ENCODE data around the gene PPP2R2C. TPM values are rescaled to one million over a fixed set of nuclear protein-coding genes. Genes with fewer than 3 reads are reported as not detected.

The PPP2R2C gene
- polyA plus RNA-seq, 3 donors, result 0.36 to 0.51 (median 0.41) TPM

GRCh38 chr4:6469898-6470501, 2.4 kb downstream of the PPP2R2C start:
- no peak for DNase-seq

- DNase-seq, result no peak
Measured at GRCh38 chr4:6469144-6469543, 3.3 kb downstream of the PPP2R2C start.

- DNase-seq, result no peak
Measured at GRCh38 chr4:6468376-6468775, 4.0 kb downstream of the PPP2R2C start.

- no peak for DNase-seq
Measured at GRCh38 chr4:6467600-6467999, 4.8 kb downstream of the PPP2R2C start.

- DNase-seq, result no peak
Measured at GRCh38 chr4:6466756-6467381, 5.5 kb downstream of the PPP2R2C start.

- DNase-seq, result no peak
Measured at GRCh38 chr4:6465955-6466354, 6.5 kb downstream of the PPP2R2C start.

GRCh38 chr4:6464842-6465588, 7.4 kb downstream of the PPP2R2C start:
- no peak for DNase-seq

- no peak for DNase-seq
Measured at GRCh38 chr4:6463311-6464289, 8.8 kb downstream of the PPP2R2C start.

- no peak for DNase-seq
Measured at GRCh38 chr4:6461301-6462165, 10.9 kb downstream of the PPP2R2C start.

- no peak for DNase-seq
Measured at GRCh38 chr4:6460876-6461275, 11.5 kb downstream of the PPP2R2C start.

GRCh38 chr4:6458528-6458927, 13.9 kb downstream of the PPP2R2C start:
- DNase-seq, result no peak

GRCh38 chr4:6456450-6456849, 16.0 kb downstream of the PPP2R2C start:
- DNase-seq, result no peak

- DNase-seq, result no peak
Measured at GRCh38 chr4:6454112-6454910, 18.1 kb downstream of the PPP2R2C start.

- no peak for DNase-seq
Measured at GRCh38 chr4:6453688-6453990, 18.8 kb downstream of the PPP2R2C start.

GRCh38 chr4:6452897-6453687, 19.3 kb downstream of the PPP2R2C start:
- DNase-seq, result no peak

GRCh38 chr4:6452116-6452896, 20.1 kb downstream of the PPP2R2C start:
- no peak for DNase-seq

GRCh38 chr4:6451309-6451708, 21.1 kb downstream of the PPP2R2C start:
- DNase-seq, result no peak

GRCh38 chr4:6450709-6451108, 21.7 kb downstream of the PPP2R2C start:
- no peak for DNase-seq
